K562 (cell line): ENCODE results near the gene MRPL44. TPM values are rescaled to one million over a fixed set of nuclear protein-coding genes. Genes with fewer than 3 reads are reported as not detected.
A peak's percentile ranks its signal among the peaks of the same experiment; 100 is the strongest.

ENCODE experiments used
- CBX2 ChIP-seq: fragments of 200-600 bp; sonication (generic); IDR thresholded peaks from one replicate; pipeline ENCODE4 v1.6.1; 2012; ENCODE audit warnings: mild to moderate bottlenecking, low read length, inconsistent platforms; ENCODE audit not compliant: insufficient read depth, poor library complexity, severe bottlenecking
- CEBPG ChIP-seq, 3 experiments: fragments of 200-800 bp in 1 of 3; sonication (Bioruptor generic) in 1 of 3; sonication (generic) in 1 of 3; formaldehyde crosslinking in 1 of 3; IDR thresholded peaks in 2 of 3; conservative IDR thresholded peaks in 1 of 3; 2 replicates each; pipeline versions ENCODE4 v1.6.1 to v1.8.0; 2016 to 2022; ENCODE audit warnings: missing compliant biosample characterization in 2 of 3, missing genetic modification characterization in 2 of 3, mild to moderate bottlenecking in 1 of 3, missing genetic modification reagents in 1 of 3
- FOXM1 ChIP-seq, 2 experiments: fragments of 450-650 bp in 1 of 2; sonication (generic) in 1 of 2; formaldehyde crosslinking in 1 of 2; IDR thresholded peaks; 2 replicates each; pipeline versions ENCODE4 v1.6.1 to v1.9.0; 2017 to 2022; ENCODE audit warnings: low read depth in 2 of 2, mild to moderate bottlenecking in 2 of 2, missing genetic modification reagents in 1 of 2, moderate library complexity in 1 of 2
- GTF2B ChIP-seq: IDR thresholded peaks from 2 replicates; pipeline ENCODE4 v1.6.1; 2011; ENCODE audit not compliant: insufficient read length; ENCODE audit errors: extremely low read depth
- GTF2F1 ChIP-seq: IDR thresholded peaks from 2 replicates; pipeline ENCODE4 v1.6.1; 2011; ENCODE audit warnings: low read depth, low read length, improper control_type of control experiment
- HDGF ChIP-seq: fragments of 450-650 bp; IDR thresholded peaks from 2 replicates; pipeline ENCODE4 v1.6.1; 2016
- JUNB ChIP-seq: fragments of 450-650 bp; formaldehyde crosslinking; conservative IDR thresholded peaks from 2 replicates; pipeline ENCODE4 v1.4.0; 2020; ENCODE audit warnings: mild to moderate bottlenecking
- JUND ChIP-seq, 2 experiments: IDR thresholded peaks; 2 replicates in 1 of 2; 3 replicates in 1 of 2; pipeline ENCODE4 v1.6.1; 2011; ENCODE audit warnings: borderline replicate concordance in 2 of 2, low read depth in 2 of 2, low read length in 2 of 2, improper control_type of control experiment in 1 of 2, missing biosample characterization in 1 of 2, missing genetic modification characterization in 1 of 2, missing genetic modification reagents in 1 of 2
- KDM2B ChIP-seq: fragments of 250-450 bp; sonication (Bioruptor Pico); IDR thresholded peaks from 2 replicates; pipeline ENCODE4 v1.8.0; 2021; ENCODE audit warnings: mild to moderate bottlenecking, moderate library complexity
- KLF13 ChIP-seq: fragments of 450-650 bp; IDR thresholded peaks from 2 replicates; pipeline ENCODE4 v1.6.1; 2016; ENCODE audit warnings: missing genetic modification characterization, low read depth, mild to moderate bottlenecking, missing compliant biosample characterization, moderate library complexity, borderline replicate concordance
- MAFF ChIP-seq: IDR thresholded peaks from 2 replicates; pipeline ENCODE4 v1.6.1; 2012; ENCODE audit warnings: low read length, improper control_type of control experiment
- PHF21A ChIP-seq: fragments of 450-650 bp; IDR thresholded peaks from 2 replicates; pipeline ENCODE4 v1.6.1; 2017; ENCODE audit warnings: low read depth, borderline replicate concordance
- PHF8 ChIP-seq: fragments of 200-600 bp; sonication (generic); IDR thresholded peaks from 2 replicates; pipeline ENCODE4 v1.6.1; 2012; ENCODE audit warnings: mixed run types, mild to moderate bottlenecking, inconsistent platforms, low read length, moderate library complexity, borderline replicate concordance
- PRMT5 ChIP-seq: sonication (generic); formaldehyde crosslinking; IDR thresholded peaks from 2 replicates; pipeline ENCODE4 v1.5.0; 2020; ENCODE audit warnings: missing genetic modification reagents
- RBM14 ChIP-seq: fragments of 200-400 bp; formaldehyde crosslinking; IDR thresholded peaks from 2 replicates; pipeline ENCODE4 v1.6.1; 2018; ENCODE audit warnings: low read depth, mild to moderate bottlenecking, low read length, moderate library complexity, borderline replicate concordance; ENCODE audit not compliant: insufficient read depth
- SRSF7 ChIP-seq: fragments of 200-400 bp; formaldehyde crosslinking; optimal IDR thresholded peaks from 2 replicates; pipeline ENCODE3; 2017; ENCODE audit warnings: mild to moderate bottlenecking, low read depth, low read length
- TAL1 ChIP-seq: fragments of 450-650 bp; IDR thresholded peaks from 2 replicates; pipeline ENCODE4 v1.6.1; 2016; ENCODE audit warnings: mild to moderate bottlenecking
- TBP ChIP-seq: optimal IDR thresholded peaks from 2 replicates; pipeline ENCODE3; 2011; ENCODE audit warnings: low read depth, low read length, improper control_type of control experiment
- TEAD4 ChIP-seq, 2 experiments: sonication (generic) in 1 of 2; formaldehyde crosslinking in 1 of 2; IDR thresholded peaks; 2 replicates each; pipeline versions ENCODE4 v1.6.1 to v1.8.0; 2012 to 2022; ENCODE audit warnings: borderline replicate concordance in 1 of 2, inconsistent platforms in 1 of 2, low read length in 1 of 2, mild to moderate bottlenecking in 1 of 2, missing genetic modification reagents in 1 of 2
- ZBTB7A ChIP-seq: IDR thresholded peaks from 2 replicates; pipeline ENCODE4 v1.6.1; 2011; ENCODE audit warnings: low read depth, mild to moderate bottlenecking, low read length, moderate library complexity, borderline replicate concordance; ENCODE audit not compliant: control insufficient read depth
- ZNF121 ChIP-seq: sonication (generic); formaldehyde crosslinking; conservative IDR thresholded peaks from 2 replicates; pipeline ENCODE4 v1.8.0; 2022; ENCODE audit warnings: missing genetic modification reagents
- ZNF324 ChIP-seq: fragments of 250-450 bp; sonication (Bioruptor Pico); IDR thresholded peaks from 2 replicates; pipeline ENCODE4 v1.4.0; 2020; ENCODE audit warnings: mild to moderate bottlenecking
- ZNF586 ChIP-seq: fragments of 450-650 bp; formaldehyde crosslinking; conservative IDR thresholded peaks from 2 replicates; pipeline ENCODE4 v1.4.0; 2020; ENCODE audit warnings: mild to moderate bottlenecking, moderate library complexity
- ZNF699 ChIP-seq: fragments of 250-450 bp; sonication (Bioruptor Pico); IDR thresholded peaks from 2 replicates; pipeline ENCODE4 v1.8.0; 2021; ENCODE audit warnings: mild to moderate bottlenecking, moderate library complexity; ENCODE audit not compliant: insufficient replicate concordance
- ZNF77 ChIP-seq: fragments of 250-450 bp; sonication (Bioruptor Pico); IDR thresholded peaks from 2 replicates; pipeline ENCODE4 v1.5.0; 2020
- ZNF778 ChIP-seq: fragments of 450-650 bp; formaldehyde crosslinking; IDR thresholded peaks from 2 replicates; pipeline ENCODE4 v1.4.0; 2020; ENCODE audit warnings: mild to moderate bottlenecking, moderate library complexity
- polyA plus RNA-seq, 8 experiments: library from polyadenylated mRNA; depleted of rRNA in 4 of 8; stranded (reverse) in 5 of 8; unstranded in 3 of 8; fragments of >200 nt; fragmentation: Nextera tagmentation in 2 of 8; fragmentation: Illumina TruSeq in 1 of 8; extraction: Ambion mirVana in 2 of 8; extraction: Trizol in 1 of 8; gene quantifications; 2 replicates each; pipeline versions ENCODE4 v1.2.1 to v1.2.3, GENCODE V29; 2011 to 2014; ENCODE audit warnings: inconsistent platforms in 1 of 8, missing spikeins in 1 of 8
- total RNA-seq, 7 experiments: library from RNA; depleted of rRNA in 6 of 7; stranded (reverse); fragments of >200 nt in 6 of 7; fragmentation: Illumina TruSeq in 2 of 7; extraction: Trizol in 2 of 7; gene quantifications; 2 replicates each; pipeline versions ENCODE4 v1.2.1 to v1.2.3, GENCODE V29; 2011 to 2021; ENCODE audit warnings: low replicate concordance in 1 of 7
- TF ChIP-seq, protein P1 (sequence below): sonication (generic); formaldehyde crosslinking; IDR thresholded peaks from 2 replicates; pipeline ENCODE4 v1.8.1; 2023; ENCODE audit warnings: mild to moderate bottlenecking, missing genetic modification reagents

MRPL44 gene
- total and polyA plus RNA-seq, 9 of the 15 experiments (the other 6 are each of a cell fraction or from before 2014, with no cell fraction given): 10.4 to 26.0 (median 20.2) TPM

DNA sequence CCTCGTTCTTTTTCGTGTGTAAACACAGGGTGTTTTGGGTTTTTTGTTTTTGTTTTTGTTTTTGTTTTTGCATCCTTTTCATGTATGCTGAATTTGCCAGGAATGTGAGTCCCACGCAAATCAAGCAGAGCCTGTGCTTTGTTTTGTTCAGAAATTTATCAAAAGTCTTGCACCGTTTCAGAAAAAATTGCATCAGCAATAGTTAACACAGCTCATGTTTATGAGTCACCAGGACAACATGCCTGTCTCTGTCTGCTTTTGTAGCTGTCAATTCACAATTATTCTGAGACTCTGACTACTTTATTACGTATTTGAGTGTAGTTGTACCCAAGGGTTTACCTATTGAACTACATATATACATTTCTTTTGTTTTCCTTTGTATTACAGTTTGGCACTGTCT lies 38.3 kb downstream of the MRPL44 start (continued):
- TF ChIP-seq ZNF121 (no peak), ZNF778 (no peak), JUND (IDR thresholded peaks at IDR 0.05; ENCODE audit: borderline replicate concordance, low read depth, low read length) (peak; percentile 96), JUND (tag; IDR thresholded peaks at IDR 0.05; ENCODE audit: borderline replicate concordance, low read depth, low read length) (peak; percentile 93), TEAD4 (IDR thresholded peaks at IDR 0.05; ENCODE audit: low read length) (0 out of 2 replicates have a peak, but pooled peaks have one; percentile 32), TEAD4 (CRISPR knock-in tag; IDR thresholded peaks at IDR 0.05; ENCODE audit: borderline replicate concordance) (no peak), FOXM1 (IDR thresholded peaks at IDR 0.05; ENCODE audit: low read depth) (peak; percentile 17; the same call in 1 of the 2 replicates), FOXM1 (CRISPR knock-in tag; IDR thresholded peaks at IDR 0.05; ENCODE audit: low read depth) (no peak), CEBPG (CRISPR knock-in tag; IDR thresholded peaks at IDR 0.05) (peak; percentile 93), CEBPG (tag; conservative IDR thresholded peaks at IDR 0.05 in 1 of 2, IDR thresholded peaks at IDR 0.05 in 1 of 2) (peak; percentile 91 to 99), SRSF7 (no peak), KLF13 (tag) (no peak), JUNB (CRISPR knock-in tag) (peak; percentile 79), PHF21A (no peak), HDGF (no peak), ZNF586 (CRISPR knock-in tag) (0 out of 2 replicates have a peak, but pooled peaks have one; percentile 75), ZBTB7A (no peak), PRMT5 (no peak), PHF8 (no peak), TBP (no peak), ZNF699 (CRISPR knock-in tag) (no peak), MAFF (no peak), GTF2F1 (no peak), ZNF324 (CRISPR knock-in tag) (no peak), GTF2B (no peak), CBX2 (no peak), TAL1 (no peak), KDM2B (no peak), ZNF77 (no peak), RBM14 (no peak)
- TF ChIP-seq, protein P1, sequence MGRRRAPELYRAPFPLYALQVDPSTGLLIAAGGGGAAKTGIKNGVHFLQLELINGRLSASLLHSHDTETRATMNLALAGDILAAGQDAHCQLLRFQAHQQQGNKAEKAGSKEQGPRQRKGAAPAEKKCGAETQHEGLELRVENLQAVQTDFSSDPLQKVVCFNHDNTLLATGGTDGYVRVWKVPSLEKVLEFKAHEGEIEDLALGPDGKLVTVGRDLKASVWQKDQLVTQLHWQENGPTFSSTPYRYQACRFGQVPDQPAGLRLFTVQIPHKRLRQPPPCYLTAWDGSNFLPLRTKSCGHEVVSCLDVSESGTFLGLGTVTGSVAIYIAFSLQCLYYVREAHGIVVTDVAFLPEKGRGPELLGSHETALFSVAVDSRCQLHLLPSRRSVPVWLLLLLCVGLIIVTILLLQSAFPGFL (CRISPR knock-in tag): no peak
